Endothelial cell of umbilical vein (primary cell): Measurements from ENCODE around the gene RAB35. TPM values are rescaled to one million over a fixed set of nuclear protein-coding genes. Genes with fewer than 3 reads are reported as not detected.
A peak's percentile ranks its signal among the peaks of the same experiment; 100 is the strongest.

ENCODE experiments used
- BruUV-seq: library from RNA; stranded (reverse); fragments of 400-500 nt; replicated peaks from 2 replicates; lab custom pipeline; 2021; lab: Mats Ljungman, UMichigan
- CTCF ChIA-PET: fragments of 300-600, 350-600 bp; sonication (Branson Sonifier 250); formaldehyde crosslinking; loops from one replicate; lab custom pipeline; 2021; ENCODE audit warnings: antibody characterized with exemption, inconsistent platforms; lab: Charles Lee
- POLR2A ChIA-PET: fragments of 300-600, 350-600 bp; sonication (Branson Sonifier 250); formaldehyde crosslinking; loops from one replicate; lab custom pipeline; 2021; ENCODE audit warnings: antibody characterized with exemption, inconsistent platforms; lab: Charles Lee
- DNase-seq: peaks from one replicate; pipeline ENCODE4 v3.0.0-alpha.2; 2011; ENCODE audit warnings: low read depth, low spot score
- FAIRE-seq: peaks from 2 replicates; lab custom pipeline; 2011; peaks lifted over from hg19 to GRCh38; lab: Jason Lieb, UNC
- H2AFZ ChIP-seq: 2 replicates; pipeline ENCODE4 v1.6.0; 2012; ENCODE audit warnings: low read depth, low read length, control low read depth, inconsistent platforms
- H3K27ac ChIP-seq: 2 replicates; pipeline ENCODE4 v1.5.1; 2011; ENCODE audit warnings: low read depth, mild to moderate bottlenecking, control low read depth, low read length, moderate library complexity; ENCODE audit not compliant: insufficient read depth
- H3K27me3 ChIP-seq, 2 experiments: 2 replicates each; pipeline versions ENCODE4 v1.6.0 to v1.6.1; 2011; ENCODE audit warnings: low read length in 2 of 2, mixed read lengths in 1 of 2; ENCODE audit not compliant: control insufficient read depth in 2 of 2, insufficient read depth in 2 of 2
- H3K36me3 ChIP-seq, 2 experiments: 2 replicates in 1 of 2; 3 replicates in 1 of 2; pipeline ENCODE4 v1.5.1; 2011; ENCODE audit warnings: low read length in 2 of 2, mild to moderate bottlenecking in 1 of 2, moderate library complexity in 1 of 2; ENCODE audit not compliant: control insufficient read depth in 2 of 2, insufficient read depth in 2 of 2; ENCODE audit errors: extremely low read depth in 1 of 2
- H3K4me1 ChIP-seq: 3 replicates; pipeline ENCODE4 v1.5.1; 2011; ENCODE audit warnings: mild to moderate bottlenecking, low read length; ENCODE audit not compliant: control insufficient read depth, insufficient read depth; ENCODE audit errors: extremely low read depth
- H3K4me2 ChIP-seq: 2 replicates; pipeline ENCODE4 v1.6.1; 2011; ENCODE audit warnings: low read length, control low read depth, mixed read lengths; ENCODE audit not compliant: insufficient read depth
- H3K4me3 ChIP-seq, 3 experiments: fragments of 200-600 bp in 1 of 3; sonication (generic), shearing (Covaris generic) in 1 of 3; replicated peaks in 1 of 3; 2 replicates each; pipeline ENCODE4 v1.5.1; 2011 to 2016; ENCODE audit warnings: control low read depth in 3 of 3, low read length in 3 of 3, mild to moderate bottlenecking in 2 of 3, inconsistent platforms in 1 of 3, low read depth in 1 of 3, moderate library complexity in 1 of 3; ENCODE audit not compliant: insufficient read depth in 1 of 3
- H3K79me2 ChIP-seq: 2 replicates; pipeline ENCODE4 v1.6.0; 2012; ENCODE audit warnings: low read length, inconsistent platforms; ENCODE audit not compliant: control insufficient read depth, insufficient read depth
- H3K9ac ChIP-seq: replicated peaks from 2 replicates; pipeline ENCODE3; 2011; ENCODE audit warnings: low read length, control low read depth; ENCODE audit not compliant: insufficient read depth; ENCODE audit errors: extremely low read depth
- H3K9me1 ChIP-seq: replicated peaks from 3 replicates; pipeline ENCODE4 v1.6.0; 2011; ENCODE audit warnings: mild to moderate bottlenecking, low read length; ENCODE audit not compliant: control insufficient read depth, insufficient read depth; ENCODE audit errors: extremely low read depth
- H3K9me3 ChIP-seq: replicated peaks from 2 replicates; pipeline ENCODE4 v1.5.1; 2012; ENCODE audit warnings: low read length, inconsistent platforms; ENCODE audit not compliant: control insufficient read depth, insufficient read depth
- H4K20me1 ChIP-seq: replicated peaks from 2 replicates; pipeline ENCODE3; 2011; ENCODE audit warnings: mild to moderate bottlenecking, low read length; ENCODE audit not compliant: control insufficient read depth, insufficient read depth; ENCODE audit errors: extremely low read depth
- CTCF ChIP-seq, 2 donors: IDR thresholded peaks; 1 replicate in 1 of 2; 2 replicates in 1 of 2; pipeline ENCODE4 v1.5.1; 2011; ENCODE audit warnings: low read length in 2 of 2, mild to moderate bottlenecking in 2 of 2, moderate library complexity in 2 of 2, control low read depth in 1 of 2, inconsistent platforms in 1 of 2, low read depth in 1 of 2; ENCODE audit not compliant: insufficient read depth in 1 of 2; ENCODE audit errors: extremely low read depth in 1 of 2
- EZH2 ChIP-seq: IDR thresholded peaks from 2 replicates; pipeline ENCODE4 v1.6.1; 2012; ENCODE audit warnings: borderline replicate concordance, low read depth, mild to moderate bottlenecking, moderate library complexity, low read length, inconsistent platforms; ENCODE audit not compliant: severe bottlenecking
- FOS ChIP-seq: IDR thresholded peaks from 2 replicates; pipeline ENCODE4 v1.6.1; 2011; ENCODE audit warnings: mild to moderate bottlenecking, low read length, moderate library complexity, borderline replicate concordance; ENCODE audit not compliant: insufficient read depth
- GATA2 ChIP-seq: IDR thresholded peaks from 2 replicates; pipeline ENCODE4 v1.7.0; 2011; ENCODE audit warnings: low read depth, mild to moderate bottlenecking, moderate library complexity, mixed read lengths, low read length; ENCODE audit not compliant: insufficient read length, insufficient read depth
- POLR2A ChIP-seq: IDR thresholded peaks from 2 replicates; pipeline ENCODE4 v1.6.1; 2012; ENCODE audit warnings: low read depth, mild to moderate bottlenecking, control low read depth, low read length
- POLR2AphosphoS5 ChIP-seq: IDR thresholded peaks from 2 replicates; pipeline ENCODE4 v1.6.1; 2012; ENCODE audit warnings: low read depth, mild to moderate bottlenecking, control low read depth, low read length, moderate library complexity; ENCODE audit not compliant: insufficient read depth
- dilution Hi-C: fragments of 300-500 bp; cut with MboI; formaldehyde crosslinking; loops from one replicate; pipeline ENCODE4 v1.15.0; 2019; ENCODE audit warnings: low sequenced_read_pairs; ENCODE audit not compliant: extremely low pct_ligation_motif_present
- intact Hi-C: fragments of 100-400 bp; cut with micrococcal nuclease; formaldehyde crosslinking; loops from one replicate; pipeline ENCODE4 v1.10.0; 2022
- polyA plus RNA-seq, 4 experiments: library from polyadenylated mRNA; depleted of rRNA in 3 of 4; stranded (reverse) in 3 of 4; unstranded in 1 of 4; fragments of >200 nt; gene quantifications; 2 replicates each; pipeline versions ENCODE4 v1.2.1 to v1.2.3, GENCODE V29; 2011 to 2012; ENCODE audit warnings: missing spikeins in 1 of 4
- total RNA-seq: library from RNA; stranded (reverse); gene quantifications from 2 replicates; pipeline ENCODE4 v1.2.3, GENCODE V29; 2021

RAB35 gene
- total and polyA plus RNA-seq, 2 donors (not counting 3 experiments of a cell fraction or from before 2014, with no cell fraction given): 70.5 to 80.3 TPM

GRCh38 chr12:120115692-120116440 lies 687 bp downstream of the RAB35 start:
- BruUV-seq: TSS peak; percentile 68
- Histone ChIP-seq H4K20me1 (no peaks in the 10 kb centered on the region), H3K36me3 (no peaks in the 10 kb centered on the region), H2AFZ (no peak overlapping the region), H3K4me3 (peak overlapping the region in 2 of 3 experiments; percentile 61 to 72), H3K9ac (peak overlapping the region; percentile 64), H3K27ac (peak overlapping the region; percentile 14), H3K27me3 (no peaks in the 10 kb centered on the region), H3K9me1 (no peaks in the 10 kb centered on the region), H3K4me1 (peaks cover 30% of the 10 kb centered on the region), H3K79me2 (peaks cover 55% of the 10 kb centered on the region), H3K9me3 (no peaks in the 10 kb centered on the region), H3K4me2 (peak overlapping the region; percentile 32)
- ChIA-PET CTCF (interaction anchor here (1.6 to 3.8 kb wide), 3 partner anchors 11 to 85 kb away, joined by 6 to 20 read pairs (median 7); partner anchors contain the start of gene RPLP0), POLR2A (interaction anchor here (3.7 to 4.4 kb wide), 2 partner anchors 85 to 176 kb away, joined by 20 to 25 read pairs; partner anchors contain the start of genes RNU4-2 and RPLP0)
- DNase-seq: peak; percentile 37
- TF ChIP-seq FOS (no peak), POLR2AphosphoS5 (no peak), CTCF (IDR thresholded peaks at IDR 0.05; ENCODE audit: extremely low read depth in 1 of 2, insufficient read depth in 1 of 2, low read depth in 1 of 2, low read length in 2 of 2) (no peak), POLR2A (no peak), EZH2 (no peak), GATA2 (no peak)
- dilution Hi-C loops (no loop called here), intact Hi-C loops (loop anchor here (1.0 kb wide), 2 partner anchors 29 to 85 kb away; partner anchors contain the start of gene RPLP0)
- FAIRE-seq: no peak
